RWPE1 (cell line): Measurements from ENCODE around the gene ANTXR1.

Source experiments
- CTCF ChIA-PET: fragments of 350-600 bp; sonication (Branson Sonifier 250); formaldehyde crosslinking; extraction: SDS; loops from one replicate; lab custom pipeline; 2021; lab: Yijun Ruan, JAX
- POLR2A ChIA-PET: fragments of 400-600 bp; formaldehyde crosslinking; extraction: SDS; loops from one replicate; lab custom pipeline; 2020; ENCODE audit warnings: antibody characterized with exemption; ENCODE audit not compliant: low non-redundant PET; lab: Yijun Ruan, JAX
- DNase-seq: peaks from one replicate; pipeline ENCODE4 v3.0.0; 2012; ENCODE audit warnings: low spot score
- H3K27ac ChIP-seq: fragments of 450-650 bp; 2 replicates; pipeline ENCODE4 v1.5.1; 2017
- CTCF ChIP-seq: fragments of 450-650 bp; conservative IDR thresholded peaks from 2 replicates; pipeline ENCODE4 v1.5.1; 2017; ENCODE audit warnings: low read depth, mild to moderate bottlenecking

The ANTXR1 gene

GRCh38 chr2:68995916-68996315 is 17.1 kb upstream of the ANTXR1 start:
- no peak overlapping the region for H3K27ac ChIP-seq

GRCh38 chr2:68997401-68997800 is 15.6 kb upstream of the ANTXR1 start:
- DNase-seq: no peak
- CTCF ChIA-PET: interaction anchor here (0.6 kb wide), 1 partner anchor 166 kb away, joined by 5 read pairs; no protein-coding TSS in a partner anchor
- POLR2A ChIA-PET: no interaction called here
- no peak overlapping the region for H3K27ac ChIP-seq
- no peak for TF ChIP-seq CTCF

More at GRCh38 chr2:68995916-68996315, 17.1 kb upstream of the ANTXR1 start:
- ChIA-PET POLR2A (no interaction called here), CTCF (interaction anchor here (0.6 to 1.2 kb wide), 2 partner anchors 46 to 252 kb away, joined by 3 to 5 read pairs; no protein-coding TSS in a partner anchor)
- no peak for DNase-seq
- no peak for TF ChIP-seq CTCF

GRCh38 chr2:69001879-69002278 is 11.1 kb upstream of the ANTXR1 start:
- CTCF ChIA-PET: no interaction called here

GRCh38 chr2:69003731-69004130 is 9.2 kb upstream of the ANTXR1 start:
- POLR2A ChIA-PET: no interaction called here
- CTCF ChIA-PET: interaction anchor here (1.1 kb wide), 1 partner anchor 9 kb away, joined by 4 read pairs; the partner anchor contains the start of gene ANTXR1
- no peak for DNase-seq
- TF ChIP-seq CTCF: no peak
- no peak overlapping the region for H3K27ac ChIP-seq

More at GRCh38 chr2:69001879-69002278, 11.1 kb upstream of the ANTXR1 start:
- no peak for TF ChIP-seq CTCF
- POLR2A ChIA-PET: no interaction called here
- no peak for DNase-seq
- H3K27ac ChIP-seq: no peak overlapping the region

- ChIA-PET CTCF (interaction anchor here (0.6 to 0.8 kb wide), 2 partner anchors 12 to 69 kb away, joined by 3 read pairs; no protein-coding TSS in a partner anchor), POLR2A (no interaction called here)
- DNase-seq: no peak
- TF ChIP-seq CTCF: no peak
- H3K27ac ChIP-seq: no peak overlapping the region
Measured at GRCh38 chr2:69007169-69007568, 5.8 kb upstream of the ANTXR1 start.

GRCh38 chr2:69007603-69008002 is 5.4 kb upstream of the ANTXR1 start:
- ChIA-PET POLR2A (no interaction called here), CTCF (interaction anchor here (0.6 kb wide), 1 partner anchor 68 kb away, joined by 3 read pairs; no protein-coding TSS in a partner anchor)
- H3K27ac ChIP-seq: no peak overlapping the region
- no peak for DNase-seq
- no peak for TF ChIP-seq CTCF
